ENCODE data around the gene SH3RF2.

DNA sequence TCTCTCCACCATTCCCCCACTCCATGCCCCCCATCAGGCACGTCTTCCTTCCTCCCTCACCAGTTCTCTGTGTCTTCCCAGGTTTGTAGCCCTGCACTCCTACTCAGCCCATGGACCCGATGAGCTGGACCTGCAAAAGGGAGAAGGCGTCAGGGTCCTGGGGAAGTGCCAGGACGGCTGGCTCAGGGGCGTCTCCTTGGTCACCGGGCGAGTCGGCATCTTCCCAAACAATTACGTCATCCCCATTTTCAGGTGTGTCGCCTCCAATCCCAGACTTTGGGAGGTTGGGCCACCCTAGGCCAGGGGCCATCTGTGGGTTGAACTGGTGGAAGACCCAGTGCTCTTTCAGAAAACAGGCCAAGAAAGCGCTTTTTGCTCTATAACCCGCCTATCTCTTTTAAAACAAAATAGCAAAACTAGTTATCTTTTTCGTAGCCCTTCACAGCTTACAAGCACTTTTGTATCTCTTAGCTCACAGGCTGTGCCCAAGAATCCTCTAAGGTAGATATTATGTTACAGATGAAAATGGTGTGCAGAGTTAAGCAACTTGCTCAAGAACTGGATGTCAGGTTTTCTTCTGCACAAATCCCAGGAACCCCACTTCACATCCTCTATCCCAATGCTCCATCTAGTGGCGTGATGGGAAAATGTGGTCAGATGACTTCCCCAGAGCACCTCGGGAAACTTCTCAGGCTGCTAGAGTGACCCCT is 112.8 kb downstream of the SH3RF2 start:
- TF ChIP-seq, protein P1, sequence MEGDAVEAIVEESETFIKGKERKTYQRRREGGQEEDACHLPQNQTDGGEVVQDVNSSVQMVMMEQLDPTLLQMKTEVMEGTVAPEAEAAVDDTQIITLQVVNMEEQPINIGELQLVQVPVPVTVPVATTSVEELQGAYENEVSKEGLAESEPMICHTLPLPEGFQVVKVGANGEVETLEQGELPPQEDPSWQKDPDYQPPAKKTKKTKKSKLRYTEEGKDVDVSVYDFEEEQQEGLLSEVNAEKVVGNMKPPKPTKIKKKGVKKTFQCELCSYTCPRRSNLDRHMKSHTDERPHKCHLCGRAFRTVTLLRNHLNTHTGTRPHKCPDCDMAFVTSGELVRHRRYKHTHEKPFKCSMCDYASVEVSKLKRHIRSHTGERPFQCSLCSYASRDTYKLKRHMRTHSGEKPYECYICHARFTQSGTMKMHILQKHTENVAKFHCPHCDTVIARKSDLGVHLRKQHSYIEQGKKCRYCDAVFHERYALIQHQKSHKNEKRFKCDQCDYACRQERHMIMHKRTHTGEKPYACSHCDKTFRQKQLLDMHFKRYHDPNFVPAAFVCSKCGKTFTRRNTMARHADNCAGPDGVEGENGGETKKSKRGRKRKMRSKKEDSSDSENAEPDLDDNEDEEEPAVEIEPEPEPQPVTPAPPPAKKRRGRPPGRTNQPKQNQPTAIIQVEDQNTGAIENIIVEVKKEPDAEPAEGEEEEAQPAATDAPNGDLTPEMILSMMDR (IDR thresholded peaks at IDR 0.05) = no peak
- no peak for TF ChIP-seq EZH2 (IDR thresholded peaks at IDR 0.05; ENCODE audit: borderline replicate concordance, insufficient read depth, low read depth, low read length, poor library complexity, severe bottlenecking)

Data from B cell (primary cell).